ENCODE measurements around the gene CNOT6L. TPM values are rescaled to one million over a fixed set of nuclear protein-coding genes. Genes with fewer than 3 reads are reported as not detected.
"Not testable (repeated sequence)": the region's sequence is repeated elsewhere in the genome, so short reads cannot be mapped to it uniquely, and the experiment has no call there.

The CNOT6L gene
- 10 to 100 TPM; 17.4 to 25.3 (median 21.7) TPM for total RNA-seq

GRCh38 chr4:77818602-77819403 lies at the start of gene CNOT6L:
Gene CNOT6L, minus strand, starts transcription at chr4:77819368. Its CDS starts 60 bp downstream, at chr4:77819308.
- intact Hi-C loops (cut with DNase I), result no loop called here
- Histone ChIP-seq H3K9me3 (no peaks in the 10 kb centered on the region), H3K4me1 (peaks cover 34 to 53% (median 48%) of the 10 kb centered on the region in 4 donors), H3K27ac (replicated peaks in 1 of 4) (peak within 1 kb of the TSS; percentile 98 to 100 (median 100)), H3K36me3 (no peaks in the 10 kb centered on the region), H3K27me3 (no peaks in the 10 kb centered on the region), H3K4me3 (peak within 1 kb of the TSS; percentile 89 to 96 (median 96))
- peak; percentile 95 for DNase-seq (ENCODE audit: extremely low spot score)
- no peak for TF ChIP-seq POLR2A (IDR thresholded peaks at IDR 0.05; ENCODE audit: low read depth)
- no peak for TF ChIP-seq CTCF (IDR thresholded peaks at IDR 0.05)
- TF ChIP-seq POLR2AphosphoS5 (IDR thresholded peaks at IDR 0.05), result peak in 1 of 2 donors; percentile 29
- WGBS, result 1% methylated on average over 38 of the region's 89 CpGs

- no peak overlapping the region for H3K27ac ChIP-seq (replicated peaks in 1 of 4)
- H3K27me3 ChIP-seq, result no peaks in the 10 kb centered on the region
- 91% methylated on average over 3 of the region's 3 CpGs for WGBS
- intact Hi-C loops (cut with DNase I), result no loop called here
- no peaks in the 10 kb centered on the region for H3K9me3 ChIP-seq
- H3K36me3 ChIP-seq, result peaks cover 0 to 8% (median 8%) of the 10 kb centered on the region in 4 donors
- H3K4me3 ChIP-seq, result no peak overlapping the region
- H3K4me1 ChIP-seq, result peaks cover 8 to 26% (median 14%) of the 10 kb centered on the region in 4 donors
- DNase-seq (ENCODE audit: extremely low spot score), result no peak
- no peak for TF ChIP-seq POLR2AphosphoS5 (IDR thresholded peaks at IDR 0.05)
- TF ChIP-seq EP300 (IDR thresholded peaks at IDR 0.05), result no peak
- no peak for TF ChIP-seq POLR2A (IDR thresholded peaks at IDR 0.05; ENCODE audit: low read depth)
- no peak for TF ChIP-seq CTCF (IDR thresholded peaks at IDR 0.05)
Measured at GRCh38 chr4:77865259-77865658, 46.1 kb upstream of the CNOT6L start.

- intact Hi-C loops (cut with DNase I), result loop anchor here (2.0 kb wide), 1 partner anchor 43 kb away; no protein-coding TSS in a partner anchor
- H3K36me3 ChIP-seq; H3K9me3 ChIP-seq; H3K27me3 ChIP-seq; DNase-seq (ENCODE audit: extremely low spot score): not testable (repeated sequence)
- 37% methylated on average over 14 of the region's 14 CpGs for WGBS
- Histone ChIP-seq H3K27ac (replicated peaks in 1 of 4) (peak overlapping the region; percentile 86 to 91 (median 88)), H3K4me1 (peaks cover 8 to 26% (median 14%) of the 10 kb centered on the region in 4 donors), H3K4me3 (peak overlapping the region; percentile 53 to 78 (median 74))
Measured at GRCh38 chr4:77863341-77863740, 44.2 kb upstream of the CNOT6L start.

GRCh38 chr4:77862478-77863216 lies 43.5 kb upstream of the CNOT6L start, which contains the start of gene MRPL1:
Gene MRPL1, plus strand, starts transcription at chr4:77862830. Its CDS starts 19 bp downstream, at chr4:77862849.
- H3K27me3 ChIP-seq, result no peaks in the 10 kb centered on the region
- intact Hi-C loops (cut with DNase I), result loop anchor here (2.0 kb wide), 1 partner anchor 42 kb away; no protein-coding TSS in a partner anchor
- TF ChIP-seq POLR2AphosphoS5 (IDR thresholded peaks at IDR 0.05), result peak; percentile 86 to 93
- TF ChIP-seq EP300 (IDR thresholded peaks at IDR 0.05), result no peak
- H3K9me3 ChIP-seq, result no peaks in the 10 kb centered on the region
- under 1% methylated on average over 31 of the region's 33 CpGs for WGBS
- peaks cover 8 to 26% (median 14%) of the 10 kb centered on the region in 4 donors for H3K4me1 ChIP-seq
- DNase-seq (ENCODE audit: extremely low spot score), result peak; percentile 97
- H3K36me3 ChIP-seq, result peaks cover 0 to 7% (median 4%) of the 10 kb centered on the region in 4 donors
- H3K27ac ChIP-seq (replicated peaks in 1 of 4), result peak within 1 kb of the TSS; percentile 86 to 91 (median 88)
- H3K4me3 ChIP-seq, result peak within 1 kb of the TSS; percentile 53 to 78 (median 74)

- Histone ChIP-seq H3K4me3 (peak overlapping the region; percentile 53 to 78 (median 74)), H3K9me3 (no peaks in the 10 kb centered on the region), H3K4me1 (peaks cover 8 to 26% (median 14%) of the 10 kb centered on the region in 4 donors), H3K27ac (replicated peaks in 1 of 4) (peak overlapping the region; percentile 86 to 91 (median 88)), H3K36me3 (peaks cover 0 to 6% (median 0%) of the 10 kb centered on the region in 4 donors), H3K27me3 (no peaks in the 10 kb centered on the region)
- no peak for TF ChIP-seq POLR2AphosphoS5 (IDR thresholded peaks at IDR 0.05)
- no peak for TF ChIP-seq EP300 (IDR thresholded peaks at IDR 0.05)
- TF ChIP-seq POLR2A (IDR thresholded peaks at IDR 0.05; ENCODE audit: low read depth), result no peak
- no peak for TF ChIP-seq CTCF (IDR thresholded peaks at IDR 0.05)
- 92% methylated on average over 1 of the region's 1 CpG for WGBS
- DNase-seq (ENCODE audit: extremely low spot score), result no peak
- intact Hi-C loops (cut with DNase I), result no loop called here
Measured at GRCh38 chr4:77861495-77861894, 42.3 kb upstream of the CNOT6L start.

Data from esophagus muscularis mucosa (tissue), 4 donors.